Measurements from ENCODE around the gene ITGB3BP. TPM values are rescaled to one million over a fixed set of nuclear protein-coding genes. Genes with fewer than 3 reads are reported as not detected.
"Not testable (repeated sequence)": the region's sequence is repeated elsewhere in the genome, so short reads cannot be mapped to it uniquely, and the experiment has no call there.

The ITGB3BP gene, protein sequence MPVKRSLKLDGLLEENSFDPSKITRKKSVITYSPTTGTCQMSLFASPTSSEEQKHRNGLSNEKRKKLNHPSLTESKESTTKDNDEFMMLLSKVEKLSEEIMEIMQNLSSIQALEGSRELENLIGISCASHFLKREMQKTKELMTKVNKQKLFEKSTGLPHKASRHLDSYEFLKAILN
- 31.0 and 35.9 TPM in 2 replicates for total RNA-seq (2014; rRNA removed; shearing (Covaris generic))

GRCh38 chr1:63522891-63523728 lies at the start of gene ITGB3BP, which contains the start of gene EFCAB7:
Gene ITGB3BP, minus strand, starts transcription at chr1:63523225. Its CDS starts 92 bp downstream, at chr1:63523133.
Gene EFCAB7, plus strand, starts transcription at chr1:63523525. Its CDS starts 2,048 bp downstream, at chr1:63525573.
- DNase-seq (ENCODE audit: low spot score), result peak; percentile 93
- in situ Hi-C loops (cut with HindIII; ENCODE audit: low sequenced_read_pairs), result no loop called here

- DNase-seq (ENCODE audit: low spot score); in situ Hi-C loops (cut with HindIII; ENCODE audit: low sequenced_read_pairs): not testable (repeated sequence)
These were observed 49.7 kb upstream of the ITGB3BP start for GRCh38 chr1:63572686-63573085.

- in situ Hi-C loops (cut with HindIII; ENCODE audit: low sequenced_read_pairs), result no loop called here
- DNase-seq (ENCODE audit: low spot score), result no peak
These were observed 46.8 kb upstream of the ITGB3BP start for GRCh38 chr1:63569640-63570316.

- in situ Hi-C loops (cut with HindIII; ENCODE audit: low sequenced_read_pairs), result no loop called here
- DNase-seq (ENCODE audit: low spot score), result no peak
These were observed 46.0 kb upstream of the ITGB3BP start for GRCh38 chr1:63569068-63569467.

DNA sequence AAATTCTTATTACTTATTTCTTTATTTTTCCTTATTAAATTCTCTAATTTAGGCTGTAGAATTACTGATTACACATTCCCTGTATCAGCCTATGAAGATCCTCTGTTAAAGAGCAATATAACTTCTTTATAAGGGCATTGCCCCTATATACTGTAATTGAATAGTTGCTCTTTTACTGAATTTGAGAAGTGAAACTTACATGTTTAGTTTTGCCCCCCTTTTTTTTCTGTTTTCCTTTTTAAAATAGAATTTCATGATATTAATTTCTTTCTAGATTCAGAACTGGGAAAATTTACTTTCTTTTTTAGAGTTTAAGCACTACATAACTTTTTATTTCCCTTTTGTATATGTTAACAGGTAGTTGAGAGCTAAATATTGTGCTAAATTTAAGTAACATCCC lies 40.7 kb upstream of the ITGB3BP start:
- in situ Hi-C loops (cut with HindIII; ENCODE audit: low sequenced_read_pairs), result no loop called here
- DNase-seq (ENCODE audit: low spot score), result no peak

DNA sequence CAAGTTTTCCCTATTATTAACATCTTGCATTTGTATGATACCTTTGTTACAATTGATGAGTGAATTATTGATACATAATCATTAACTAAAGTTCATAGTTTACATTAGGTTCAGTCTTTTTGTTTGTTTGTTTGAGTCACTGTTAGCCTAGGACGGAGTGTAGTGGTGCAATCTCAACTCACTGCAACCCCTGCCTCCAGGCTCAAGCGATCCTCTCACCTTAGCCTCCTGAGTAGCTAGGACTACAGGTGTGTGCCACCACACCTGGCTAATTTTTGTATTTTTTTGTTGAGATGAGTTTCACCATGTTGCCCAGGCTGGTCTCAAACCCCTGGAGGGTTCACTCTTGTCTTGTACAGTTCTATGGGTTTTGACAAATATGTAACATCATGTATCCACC lies 36.3 kb upstream of the ITGB3BP start:
- in situ Hi-C loops (cut with HindIII; ENCODE audit: low sequenced_read_pairs), result no loop called here
- DNase-seq (ENCODE audit: low spot score), result no peak

DNA sequence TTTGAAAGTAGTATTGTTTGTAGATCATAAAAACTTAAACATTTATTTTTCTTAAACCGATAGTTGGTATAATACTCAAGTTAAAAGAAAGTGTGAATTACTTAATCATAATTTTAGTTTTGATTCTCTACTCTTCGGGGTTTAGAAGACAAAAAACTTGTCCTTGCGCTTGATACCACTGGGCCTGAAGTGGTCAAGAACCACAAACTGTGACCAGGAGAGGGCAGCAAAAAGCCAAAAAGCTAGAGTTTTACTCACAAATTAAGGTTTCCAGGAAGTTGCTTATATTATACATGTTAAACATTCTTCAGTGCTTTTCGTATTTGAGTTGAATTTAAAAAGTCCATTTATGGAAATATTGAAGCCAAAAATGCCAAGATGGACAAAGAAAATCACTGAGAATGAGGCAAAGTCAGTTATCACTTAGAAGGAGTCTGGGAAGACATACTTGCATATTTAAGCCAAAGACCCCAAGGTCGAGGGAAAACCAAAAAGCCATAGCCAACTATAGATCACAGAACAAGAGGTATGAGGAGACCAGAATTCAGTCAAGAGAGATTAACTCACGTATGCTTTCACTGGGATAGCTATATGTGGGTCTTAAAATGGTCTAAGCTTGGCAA lies 34.5 kb upstream of the ITGB3BP start:
- in situ Hi-C loops (cut with HindIII; ENCODE audit: low sequenced_read_pairs), result no loop called here
- DNase-seq (ENCODE audit: low spot score), result peak; percentile 26

- in situ Hi-C loops (cut with HindIII; ENCODE audit: low sequenced_read_pairs), result no loop called here
- no peak for DNase-seq (ENCODE audit: low spot score)
These were observed 32.5 kb upstream of the ITGB3BP start for GRCh38 chr1:63555480-63555879.

GRCh38 chr1:63548877-63549276 lies 25.9 kb upstream of the ITGB3BP start:
- no peak for DNase-seq (ENCODE audit: low spot score)
- in situ Hi-C loops (cut with HindIII; ENCODE audit: low sequenced_read_pairs), result no loop called here

GRCh38 chr1:63548303-63548702 lies 25.3 kb upstream of the ITGB3BP start:
- in situ Hi-C loops (cut with HindIII; ENCODE audit: low sequenced_read_pairs), result no loop called here
- DNase-seq (ENCODE audit: low spot score), result no peak

DNA sequence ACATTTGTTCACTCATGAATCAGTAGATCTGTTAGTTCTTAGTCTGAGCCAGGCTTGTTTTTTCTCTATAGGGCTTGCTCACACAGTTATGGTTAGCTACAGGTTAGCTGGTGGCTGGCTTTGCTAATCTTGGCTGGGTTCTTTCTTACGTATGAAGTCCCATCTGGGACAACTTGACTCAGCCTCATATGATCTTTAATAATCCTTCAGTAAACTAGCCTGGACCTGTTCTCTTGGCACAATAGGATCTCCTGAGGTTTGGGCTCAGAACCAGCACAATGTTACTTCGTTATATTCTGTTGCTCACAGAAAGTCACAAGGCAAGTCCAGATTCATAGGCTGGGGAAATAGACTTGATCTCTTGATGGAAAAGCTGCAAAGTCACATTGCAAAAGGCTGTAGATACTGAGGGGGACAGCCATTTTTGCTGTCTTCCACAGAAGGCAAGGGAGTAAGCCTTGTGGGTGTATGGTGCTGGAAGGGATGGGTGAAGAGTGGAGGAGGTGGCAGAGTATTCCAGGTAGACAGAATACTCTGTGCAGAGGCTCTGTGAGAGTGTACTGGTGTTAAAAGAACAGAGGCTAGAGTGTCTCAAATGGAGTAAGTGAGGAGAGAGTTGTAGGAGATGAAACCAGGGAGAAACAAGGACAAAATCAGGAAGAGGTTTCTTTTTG lies 24.7 kb upstream of the ITGB3BP start:
- no peak for DNase-seq (ENCODE audit: low spot score)
- in situ Hi-C loops (cut with HindIII; ENCODE audit: low sequenced_read_pairs), result no loop called here

DNA sequence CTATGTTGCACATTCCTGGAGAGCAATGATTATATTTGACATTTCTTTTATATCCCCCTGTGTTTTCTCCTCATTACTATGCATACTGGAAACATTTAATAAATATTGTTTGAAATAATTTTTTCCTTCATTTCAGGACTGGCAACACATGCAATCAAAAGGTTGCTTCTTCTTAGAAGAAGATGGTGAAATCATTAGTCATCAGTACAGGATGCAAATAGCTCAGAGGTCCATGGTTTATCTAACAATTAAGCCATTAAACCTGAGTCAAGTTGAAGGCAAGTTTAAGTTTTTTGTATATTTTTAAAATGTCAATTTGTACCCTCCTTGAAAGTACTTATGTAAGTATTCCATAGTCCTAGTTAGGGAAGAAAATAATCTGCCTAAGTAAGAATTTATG lies 22.8 kb upstream of the ITGB3BP start:
- in situ Hi-C loops (cut with HindIII; ENCODE audit: low sequenced_read_pairs), result no loop called here
- no peak for DNase-seq (ENCODE audit: low spot score)

- in situ Hi-C loops (cut with HindIII; ENCODE audit: low sequenced_read_pairs), result no loop called here
- no peak for DNase-seq (ENCODE audit: low spot score)
These were observed 14.9 kb upstream of the ITGB3BP start for GRCh38 chr1:63537940-63538339.

- in situ Hi-C loops (cut with HindIII; ENCODE audit: low sequenced_read_pairs), result no loop called here
These were observed 14.0 kb upstream of the ITGB3BP start for GRCh38 chr1:63537006-63537405.

DNA sequence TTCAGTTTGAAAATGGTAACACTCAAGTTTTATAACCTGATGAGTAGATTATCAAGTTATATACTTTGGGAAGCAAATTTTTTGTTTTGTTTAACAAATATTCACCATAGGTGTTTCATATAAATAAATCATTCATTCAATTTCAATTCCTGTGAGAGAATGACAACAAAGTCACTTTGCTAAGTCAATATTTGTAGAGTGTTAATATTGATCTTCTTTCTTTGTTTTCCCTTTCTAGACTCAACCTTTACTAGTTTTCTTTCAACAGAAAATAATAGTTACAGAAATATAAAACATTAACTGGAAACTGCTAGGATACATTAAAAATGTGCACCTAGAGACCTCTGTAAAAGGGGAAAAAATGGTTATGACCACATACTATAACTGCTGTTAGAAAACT lies 11.4 kb upstream of the ITGB3BP start:
- in situ Hi-C loops (cut with HindIII; ENCODE audit: low sequenced_read_pairs), result no loop called here
- no peak for DNase-seq (ENCODE audit: low spot score)

More at GRCh38 chr1:63537006-63537405, 14.0 kb upstream of the ITGB3BP start:
- no peak for DNase-seq (ENCODE audit: low spot score)

DNA sequence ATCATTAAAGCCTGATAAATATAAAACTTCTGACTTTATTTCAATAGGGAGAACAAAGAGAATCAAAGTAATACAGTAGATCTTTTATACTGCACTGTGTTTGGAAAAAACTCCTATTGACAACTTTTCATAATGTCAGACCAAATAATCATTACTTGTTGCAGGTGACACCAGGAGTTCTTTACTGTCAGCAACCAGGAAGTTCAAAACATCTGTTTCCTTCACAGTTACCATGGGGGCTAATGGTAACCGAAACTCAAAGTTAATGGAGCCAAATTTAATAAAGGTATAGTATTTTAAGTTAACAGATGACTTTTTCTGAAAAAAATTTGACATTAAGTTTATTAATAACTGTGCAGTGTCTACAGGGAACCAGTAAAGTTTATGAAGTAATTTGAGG lies 10.9 kb upstream of the ITGB3BP start:
- in situ Hi-C loops (cut with HindIII; ENCODE audit: low sequenced_read_pairs), result no loop called here
- DNase-seq (ENCODE audit: low spot score), result no peak

DNA sequence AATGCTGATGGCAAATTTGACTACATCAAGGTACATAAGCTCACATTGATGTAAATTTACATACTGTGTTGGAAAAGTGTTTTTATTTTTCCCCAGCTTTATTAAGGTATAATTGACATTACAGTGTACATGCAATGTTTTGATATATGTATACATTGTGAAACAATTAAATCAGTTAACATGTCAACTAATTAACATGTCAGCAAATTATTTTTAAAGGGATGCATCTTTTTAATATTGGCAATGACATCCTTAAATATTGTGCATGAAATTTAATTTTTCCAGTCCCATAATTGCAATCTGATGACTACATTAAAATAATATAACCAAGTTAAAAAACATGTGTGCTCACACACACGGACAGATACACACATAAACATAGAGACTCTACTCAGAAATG lies 9.7 kb upstream of the ITGB3BP start:
- in situ Hi-C loops (cut with HindIII; ENCODE audit: low sequenced_read_pairs), result no loop called here
- no peak for DNase-seq (ENCODE audit: low spot score)

DNA sequence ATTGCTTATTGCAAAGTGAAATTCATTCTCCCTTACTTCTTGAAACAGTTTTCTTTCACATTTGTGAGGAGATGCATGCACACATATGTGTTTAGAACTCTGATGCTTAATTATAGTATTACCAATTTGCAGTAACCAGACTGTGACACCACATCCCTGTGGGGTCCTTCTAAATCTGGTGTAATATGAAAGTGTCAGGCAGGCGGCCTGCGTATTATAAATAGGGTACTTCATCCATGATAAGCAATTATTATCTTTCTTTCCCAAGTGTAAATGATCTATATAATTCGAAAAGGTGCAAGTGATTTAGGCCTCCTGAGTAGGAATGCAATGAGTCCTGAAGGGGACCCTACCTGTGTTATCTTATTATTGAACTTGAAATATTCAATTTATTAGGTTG lies 1.2 kb upstream of the ITGB3BP start:
- peak; percentile 16 for DNase-seq (ENCODE audit: low spot score)
- in situ Hi-C loops (cut with HindIII; ENCODE audit: low sequenced_read_pairs), result no loop called here

GRCh38 chr1:63523738-63524137 lies 713 bp upstream of the ITGB3BP start:
- DNase-seq (ENCODE audit: low spot score), result no peak
- in situ Hi-C loops (cut with HindIII; ENCODE audit: low sequenced_read_pairs), result no loop called here
